ENCODE results near the gene KLHL26.

GRCh38 chr19:18716857-18717256, 80.0 kb downstream of the KLHL26 start:
- no peak for TF ChIP-seq CTCF (conservative IDR thresholded peaks at IDR 0.05; ENCODE audit: low read depth, low read length)
- no peak for TF ChIP-seq EZH2 (IDR thresholded peaks at IDR 0.05; ENCODE audit: low read length, unreplicated experiment)
